ENCODE data around the gene SMAD9. TPM values are rescaled to one million over a fixed set of nuclear protein-coding genes. Genes with fewer than 3 reads are reported as not detected.
A peak's percentile ranks its signal among the peaks of the same experiment; 100 is the strongest.

Gene SMAD9
- total RNA-seq, 1 experiment from 2014 or later: 0.87 TPM

DNA sequence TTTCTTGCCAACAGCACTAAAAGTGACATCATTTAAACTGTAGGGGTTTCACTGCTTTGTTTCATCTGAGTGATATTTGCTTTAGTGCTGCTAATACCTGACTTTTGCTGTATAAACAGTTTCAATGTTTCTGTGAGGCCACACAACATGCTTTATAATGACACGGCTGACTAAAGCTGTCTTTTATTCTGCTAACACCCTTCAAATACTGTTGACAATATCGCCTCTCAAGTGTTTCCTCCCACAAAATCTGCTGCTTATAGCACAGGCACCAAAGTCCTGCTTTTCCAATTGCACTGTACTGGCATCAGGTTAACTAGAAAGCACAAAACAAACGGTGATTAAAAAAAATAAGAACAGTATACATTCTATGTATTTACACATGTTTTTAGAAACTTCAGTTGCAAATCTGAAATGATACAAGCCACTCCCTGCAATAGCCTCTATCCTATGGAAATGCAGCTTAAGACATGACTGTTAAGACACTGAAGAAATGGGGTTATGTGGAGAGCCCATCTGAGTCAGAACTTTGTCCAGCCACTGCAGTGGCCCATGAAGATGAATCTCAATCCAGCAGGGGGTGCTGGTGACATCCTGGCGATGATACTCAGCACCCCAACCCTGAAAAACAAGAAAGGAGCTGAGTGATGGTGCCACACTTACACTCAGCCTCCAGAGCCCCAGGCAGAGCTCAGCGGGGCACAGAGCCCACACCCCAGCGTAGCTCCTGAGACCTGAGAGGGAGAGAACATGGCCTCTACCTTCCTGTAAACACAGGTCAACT lies 71.6 kb downstream of the SMAD9 start:
- ATAC-seq: no peak
- ChIA-PET CTCF (no interaction called here), POLR2A (ENCODE audit: unreplicated experiment) (no interaction called here)
- Histone ChIP-seq H3K27ac (ENCODE audit: low read length) (no peak overlapping the region), H3K4me2 (ENCODE audit: low read length) (no peak overlapping the region), H3K9ac (ENCODE audit: low read length) (no peak overlapping the region), H3F3A (ENCODE audit: low read length, unreplicated experiment) (no peaks in the 10 kb centered on the region), H3K27me3 (ENCODE audit: low read length) (no peaks in the 10 kb centered on the region), H3K79me2 (ENCODE audit: low read length) (no peaks in the 10 kb centered on the region), H2AFZ (ENCODE audit: low read length) (no peak overlapping the region), H4K20me1 (ENCODE audit: low read length) (no peaks in the 10 kb centered on the region), H3K9me2 (replicated peaks; ENCODE audit: low read length) (no peaks in the 10 kb centered on the region), H3K4me1 (ENCODE audit: insufficient read depth, low read length) (no peaks in the 10 kb centered on the region), H3K4me3 (ENCODE audit: low read length) (no peak overlapping the region), H3K36me3 (ENCODE audit: low read depth, low read length) (no peaks in the 10 kb centered on the region), H3K9me3 (ENCODE audit: low read length) (no peaks in the 10 kb centered on the region)
- intact Hi-C loops (cut with micrococcal nuclease): no loop called here
- DNase-seq: no peak
- BruUV-seq (replicated peaks): no TSS peak
- TF ChIP-seq, protein P1, sequence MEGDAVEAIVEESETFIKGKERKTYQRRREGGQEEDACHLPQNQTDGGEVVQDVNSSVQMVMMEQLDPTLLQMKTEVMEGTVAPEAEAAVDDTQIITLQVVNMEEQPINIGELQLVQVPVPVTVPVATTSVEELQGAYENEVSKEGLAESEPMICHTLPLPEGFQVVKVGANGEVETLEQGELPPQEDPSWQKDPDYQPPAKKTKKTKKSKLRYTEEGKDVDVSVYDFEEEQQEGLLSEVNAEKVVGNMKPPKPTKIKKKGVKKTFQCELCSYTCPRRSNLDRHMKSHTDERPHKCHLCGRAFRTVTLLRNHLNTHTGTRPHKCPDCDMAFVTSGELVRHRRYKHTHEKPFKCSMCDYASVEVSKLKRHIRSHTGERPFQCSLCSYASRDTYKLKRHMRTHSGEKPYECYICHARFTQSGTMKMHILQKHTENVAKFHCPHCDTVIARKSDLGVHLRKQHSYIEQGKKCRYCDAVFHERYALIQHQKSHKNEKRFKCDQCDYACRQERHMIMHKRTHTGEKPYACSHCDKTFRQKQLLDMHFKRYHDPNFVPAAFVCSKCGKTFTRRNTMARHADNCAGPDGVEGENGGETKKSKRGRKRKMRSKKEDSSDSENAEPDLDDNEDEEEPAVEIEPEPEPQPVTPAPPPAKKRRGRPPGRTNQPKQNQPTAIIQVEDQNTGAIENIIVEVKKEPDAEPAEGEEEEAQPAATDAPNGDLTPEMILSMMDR (conservative IDR thresholded peaks at IDR 0.05; ENCODE audit: low read depth, low read length): no peak; the same call in 1 of the 2 replicates
- no peak for TF ChIP-seq EZH2phosphoT487 (IDR thresholded peaks at IDR 0.05; ENCODE audit: borderline replicate concordance, low read length)
- no peak for TF ChIP-seq EZH2 (IDR thresholded peaks at IDR 0.05; ENCODE audit: low read length, unreplicated experiment)

DNA sequence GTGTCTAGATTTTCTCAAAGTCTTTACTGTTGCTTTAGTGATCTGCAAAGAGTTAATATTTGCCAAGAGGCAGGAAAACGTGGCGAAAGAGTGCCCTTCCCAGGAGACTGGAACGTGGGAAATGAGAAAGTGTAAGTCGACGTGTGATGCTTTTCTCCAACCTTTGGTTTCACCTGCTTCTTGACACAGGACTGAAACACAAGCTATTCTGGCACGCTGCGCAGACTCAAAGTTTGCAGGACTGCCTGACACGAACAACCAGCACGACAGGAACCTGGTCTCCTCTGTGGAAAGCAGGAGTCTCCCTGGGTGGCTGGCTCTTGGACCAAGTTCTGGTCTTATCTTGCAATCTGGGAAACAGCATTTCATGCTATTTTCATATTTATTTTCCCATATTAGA lies 72.4 kb downstream of the SMAD9 start:
- ATAC-seq (no peak), DNase-seq (no peak)
- POLR2A ChIA-PET (ENCODE audit: unreplicated experiment): no interaction called here
- H3F3A ChIP-seq (ENCODE audit: low read length, unreplicated experiment): no peaks in the 10 kb centered on the region
- no peak overlapping the region for H2AFZ ChIP-seq (ENCODE audit: low read length)
- no peak overlapping the region for H3K4me3 ChIP-seq (ENCODE audit: low read length)
- H3K4me1 ChIP-seq (ENCODE audit: insufficient read depth, low read length): no peaks in the 10 kb centered on the region
- H3K36me3 ChIP-seq (ENCODE audit: low read depth, low read length): no peaks in the 10 kb centered on the region
- no TSS peak for BruUV-seq (replicated peaks)
- no peaks in the 10 kb centered on the region for H3K79me2 ChIP-seq (ENCODE audit: low read length)
- no peaks in the 10 kb centered on the region for H3K27me3 ChIP-seq (ENCODE audit: low read length)
- CTCF ChIA-PET: no interaction called here
- H3K4me2 ChIP-seq (ENCODE audit: low read length): no peak overlapping the region
- no peak overlapping the region for H3K9ac ChIP-seq (ENCODE audit: low read length)
- no peak overlapping the region for H3K27ac ChIP-seq (ENCODE audit: low read length)
- H3K9me2 ChIP-seq (replicated peaks; ENCODE audit: low read length): no peaks in the 10 kb centered on the region
- TF ChIP-seq, protein P1 (conservative IDR thresholded peaks at IDR 0.05; ENCODE audit: low read depth, low read length): no peak
- no peak for TF ChIP-seq EZH2 (IDR thresholded peaks at IDR 0.05; ENCODE audit: low read length, unreplicated experiment)
- TF ChIP-seq EZH2phosphoT487 (IDR thresholded peaks at IDR 0.05; ENCODE audit: borderline replicate concordance, low read length): no peak
- no peaks in the 10 kb centered on the region for H4K20me1 ChIP-seq (ENCODE audit: low read length)
- intact Hi-C loops (cut with micrococcal nuclease): no loop called here
- no peaks in the 10 kb centered on the region for H3K9me3 ChIP-seq (ENCODE audit: low read length)

DNA sequence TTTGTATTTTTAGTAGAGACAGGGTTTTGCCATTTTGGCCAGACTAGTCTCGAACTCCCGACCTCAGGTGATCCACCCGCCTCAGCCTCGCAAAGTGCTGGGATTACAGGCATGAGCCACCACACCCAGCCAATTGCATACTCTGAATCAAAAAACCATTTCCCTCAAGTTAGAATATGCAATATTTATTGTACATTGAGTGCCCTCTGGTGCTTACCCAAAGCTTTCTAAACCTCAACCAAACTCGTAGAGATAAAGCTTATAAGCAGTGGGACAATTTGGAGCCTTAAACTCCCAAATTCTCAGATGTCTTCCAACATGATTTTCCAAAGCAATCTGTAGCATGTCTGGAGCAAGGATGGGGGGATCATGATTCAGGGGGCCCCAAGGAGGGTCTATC lies 78.6 kb downstream of the SMAD9 start:
- ChIA-PET POLR2A (ENCODE audit: unreplicated experiment) (no interaction called here), CTCF (interaction anchor here (1.0 kb wide), 1 partner anchor 105 kb away, joined by 5 read pairs; no protein-coding TSS in a partner anchor)
- H3K9ac ChIP-seq (ENCODE audit: low read length): no peak overlapping the region
- H2AFZ ChIP-seq (ENCODE audit: low read length): no peak overlapping the region
- no peaks in the 10 kb centered on the region for H3K4me1 ChIP-seq (ENCODE audit: insufficient read depth, low read length)
- ATAC-seq (peak; percentile 29; the same call in 1 of the 2 replicates), DNase-seq (peak; percentile 36)
- no peaks in the 10 kb centered on the region for H3K9me2 ChIP-seq (replicated peaks; ENCODE audit: low read length)
- no peak overlapping the region for H3K27ac ChIP-seq (ENCODE audit: low read length)
- no peak overlapping the region for H3K4me3 ChIP-seq (ENCODE audit: low read length)
- no peaks in the 10 kb centered on the region for H3K27me3 ChIP-seq (ENCODE audit: low read length)
- TF ChIP-seq EZH2 (IDR thresholded peaks at IDR 0.05; ENCODE audit: low read length, unreplicated experiment): no peak
- TF ChIP-seq, protein P1 (conservative IDR thresholded peaks at IDR 0.05; ENCODE audit: low read depth, low read length): peak; percentile 29; the same call in 1 of the 2 replicates
- TF ChIP-seq EZH2phosphoT487 (IDR thresholded peaks at IDR 0.05; ENCODE audit: borderline replicate concordance, low read length): no peak
- H3K36me3 ChIP-seq (ENCODE audit: low read depth, low read length): no peaks in the 10 kb centered on the region
- H3K9me3 ChIP-seq (ENCODE audit: low read length): no peaks in the 10 kb centered on the region
- no peaks in the 10 kb centered on the region for H4K20me1 ChIP-seq (ENCODE audit: low read length)
- no peaks in the 10 kb centered on the region for H3K79me2 ChIP-seq (ENCODE audit: low read length)
- intact Hi-C loops (cut with micrococcal nuclease): loop anchor here (1.0 to 2.0 kb wide), 2 partner anchors 421 to 559 kb away; no protein-coding TSS in a partner anchor
- no peaks in the 10 kb centered on the region for H3F3A ChIP-seq (ENCODE audit: low read length, unreplicated experiment)
- BruUV-seq (replicated peaks): no TSS peak
- no peak overlapping the region for H3K4me2 ChIP-seq (ENCODE audit: low read length)
